Body of pancreas (tissue), 4 donors: ENCODE results near the gene SLC26A9.

Experiments
- CTCF ChIP-seq, 7 experiments: fragments of 450-650 bp in 4 of 7; fragments of 200-600 bp in 3 of 7; sonication (generic) in 3 of 7; IDR thresholded peaks; one replicate each; pipeline ENCODE4 v1.5.1; 2016 to 2019; ENCODE audit warnings: antibody characterized with exemption in 7 of 7
- POLR2A ChIP-seq, 3 donors: fragments of 450-650 bp; IDR thresholded peaks; one replicate each; pipeline ENCODE4 v1.6.1; 2016; ENCODE audit warnings: antibody characterized with exemption in 3 of 3, mild to moderate bottlenecking in 2 of 3

GRCh38 chr1:205988585-205988995, 45.3 kb upstream of the SLC26A9 start:
- no peak for TF ChIP-seq CTCF (IDR thresholded peaks at IDR 0.05)
- no peak for TF ChIP-seq POLR2A (IDR thresholded peaks at IDR 0.05)
